ENCODE results near the gene S100A14. TPM values are rescaled to one million over a fixed set of nuclear protein-coding genes. Genes with fewer than 3 reads are reported as not detected.

S100A14 gene
- total and polyA plus RNA-seq, 2 of the 13 experiments (the other 11 are each of a cell fraction or from before 2014, with no cell fraction given) = 1.4 to 7.7 TPM

DNA sequence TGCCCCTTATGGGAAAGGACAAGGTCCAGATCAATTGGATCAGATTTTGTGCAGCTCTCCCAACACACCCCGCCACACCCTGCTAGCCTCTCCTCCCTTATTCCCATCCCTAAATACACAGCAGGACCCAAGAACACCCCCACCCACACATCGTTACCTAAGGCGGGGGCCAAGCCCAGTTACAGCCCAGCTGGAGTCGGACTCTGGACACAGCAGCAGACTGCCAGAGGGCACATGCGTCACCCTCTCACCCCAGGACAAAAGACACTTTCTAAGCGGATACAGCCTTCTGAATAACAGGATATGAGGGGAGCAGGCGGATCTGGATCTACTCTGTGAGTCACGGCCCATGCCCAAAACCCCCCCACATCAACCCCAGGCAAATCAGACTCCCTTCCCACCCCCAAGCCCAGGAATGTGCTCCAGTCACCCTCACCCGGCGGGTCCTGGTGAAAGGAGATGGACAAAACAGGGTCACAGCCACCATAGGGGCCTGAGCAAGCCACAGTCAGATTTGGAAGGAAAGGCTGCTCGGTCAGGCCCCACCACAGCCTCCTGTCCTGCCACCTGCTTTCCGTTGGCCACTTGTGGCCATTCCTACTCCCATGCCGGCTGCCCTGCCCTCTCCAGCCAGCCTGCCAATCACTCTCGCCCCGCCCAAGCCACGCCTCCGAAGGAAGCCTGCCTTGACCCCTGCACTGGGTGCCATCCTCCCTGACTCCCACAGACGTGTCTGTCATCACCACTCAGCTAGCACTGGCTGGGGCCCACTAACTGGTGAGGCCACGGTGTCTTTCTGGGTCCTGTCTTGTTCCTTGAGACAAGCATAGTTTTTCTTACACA is 7.2 kb downstream of the S100A14 start (continued):
- no peak; the same call in 1 of the 2 replicates for TF ChIP-seq NR1H2 (CRISPR knock-in tag; IDR thresholded peaks at IDR 0.05; ENCODE audit: borderline replicate concordance, low read depth)
- peak; percentile 24; the same call in 1 of the 2 replicates for TF ChIP-seq ZNF792 (CRISPR knock-in tag; IDR thresholded peaks at IDR 0.05)
- no peak for TF ChIP-seq HHEX (CRISPR knock-in tag; IDR thresholded peaks at IDR 0.05)
- TF ChIP-seq, protein P1, sequence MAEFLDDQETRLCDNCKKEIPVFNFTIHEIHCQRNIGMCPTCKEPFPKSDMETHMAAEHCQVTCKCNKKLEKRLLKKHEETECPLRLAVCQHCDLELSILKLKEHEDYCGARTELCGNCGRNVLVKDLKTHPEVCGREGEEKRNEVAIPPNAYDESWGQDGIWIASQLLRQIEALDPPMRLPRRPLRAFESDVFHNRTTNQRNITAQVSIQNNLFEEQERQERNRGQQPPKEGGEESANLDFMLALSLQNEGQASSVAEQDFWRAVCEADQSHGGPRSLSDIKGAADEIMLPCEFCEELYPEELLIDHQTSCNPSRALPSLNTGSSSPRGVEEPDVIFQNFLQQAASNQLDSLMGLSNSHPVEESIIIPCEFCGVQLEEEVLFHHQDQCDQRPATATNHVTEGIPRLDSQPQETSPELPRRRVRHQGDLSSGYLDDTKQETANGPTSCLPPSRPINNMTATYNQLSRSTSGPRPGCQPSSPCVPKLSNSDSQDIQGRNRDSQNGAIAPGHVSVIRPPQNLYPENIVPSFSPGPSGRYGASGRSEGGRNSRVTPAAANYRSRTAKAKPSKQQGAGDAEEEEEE (CRISPR knock-in tag; IDR thresholded peaks at IDR 0.05; ENCODE audit: borderline replicate concordance) = no peak
- no peak for TF ChIP-seq ZSCAN25 (CRISPR knock-in tag; IDR thresholded peaks at IDR 0.05)
- TF ChIP-seq, protein P2, sequence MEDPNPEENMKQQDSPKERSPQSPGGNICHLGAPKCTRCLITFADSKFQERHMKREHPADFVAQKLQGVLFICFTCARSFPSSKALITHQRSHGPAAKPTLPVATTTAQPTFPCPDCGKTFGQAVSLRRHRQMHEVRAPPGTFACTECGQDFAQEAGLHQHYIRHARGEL (CRISPR knock-in tag; IDR thresholded peaks at IDR 0.05) = no peak
- TF ChIP-seq PCBP2 (optimal IDR thresholded peaks at IDR 0.05; ENCODE audit: low read depth, low read length, poor library complexity, severe bottlenecking) = peak; percentile 18
- no peak for TF ChIP-seq ZFP36 (IDR thresholded peaks at IDR 0.05; ENCODE audit: borderline replicate concordance, low read depth, low read length, partially characterized antibody)
- TF ChIP-seq, protein P3, sequence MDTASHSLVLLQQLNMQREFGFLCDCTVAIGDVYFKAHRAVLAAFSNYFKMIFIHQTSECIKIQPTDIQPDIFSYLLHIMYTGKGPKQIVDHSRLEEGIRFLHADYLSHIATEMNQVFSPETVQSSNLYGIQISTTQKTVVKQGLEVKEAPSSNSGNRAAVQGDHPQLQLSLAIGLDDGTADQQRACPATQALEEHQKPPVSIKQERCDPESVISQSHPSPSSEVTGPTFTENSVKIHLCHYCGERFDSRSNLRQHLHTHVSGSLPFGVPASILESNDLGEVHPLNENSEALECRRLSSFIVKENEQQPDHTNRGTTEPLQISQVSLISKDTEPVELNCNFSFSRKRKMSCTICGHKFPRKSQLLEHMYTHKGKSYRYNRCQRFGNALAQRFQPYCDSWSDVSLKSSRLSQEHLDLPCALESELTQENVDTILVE (CRISPR knock-in tag; IDR thresholded peaks at IDR 0.05) = no peak
- TF ChIP-seq, protein P4, sequence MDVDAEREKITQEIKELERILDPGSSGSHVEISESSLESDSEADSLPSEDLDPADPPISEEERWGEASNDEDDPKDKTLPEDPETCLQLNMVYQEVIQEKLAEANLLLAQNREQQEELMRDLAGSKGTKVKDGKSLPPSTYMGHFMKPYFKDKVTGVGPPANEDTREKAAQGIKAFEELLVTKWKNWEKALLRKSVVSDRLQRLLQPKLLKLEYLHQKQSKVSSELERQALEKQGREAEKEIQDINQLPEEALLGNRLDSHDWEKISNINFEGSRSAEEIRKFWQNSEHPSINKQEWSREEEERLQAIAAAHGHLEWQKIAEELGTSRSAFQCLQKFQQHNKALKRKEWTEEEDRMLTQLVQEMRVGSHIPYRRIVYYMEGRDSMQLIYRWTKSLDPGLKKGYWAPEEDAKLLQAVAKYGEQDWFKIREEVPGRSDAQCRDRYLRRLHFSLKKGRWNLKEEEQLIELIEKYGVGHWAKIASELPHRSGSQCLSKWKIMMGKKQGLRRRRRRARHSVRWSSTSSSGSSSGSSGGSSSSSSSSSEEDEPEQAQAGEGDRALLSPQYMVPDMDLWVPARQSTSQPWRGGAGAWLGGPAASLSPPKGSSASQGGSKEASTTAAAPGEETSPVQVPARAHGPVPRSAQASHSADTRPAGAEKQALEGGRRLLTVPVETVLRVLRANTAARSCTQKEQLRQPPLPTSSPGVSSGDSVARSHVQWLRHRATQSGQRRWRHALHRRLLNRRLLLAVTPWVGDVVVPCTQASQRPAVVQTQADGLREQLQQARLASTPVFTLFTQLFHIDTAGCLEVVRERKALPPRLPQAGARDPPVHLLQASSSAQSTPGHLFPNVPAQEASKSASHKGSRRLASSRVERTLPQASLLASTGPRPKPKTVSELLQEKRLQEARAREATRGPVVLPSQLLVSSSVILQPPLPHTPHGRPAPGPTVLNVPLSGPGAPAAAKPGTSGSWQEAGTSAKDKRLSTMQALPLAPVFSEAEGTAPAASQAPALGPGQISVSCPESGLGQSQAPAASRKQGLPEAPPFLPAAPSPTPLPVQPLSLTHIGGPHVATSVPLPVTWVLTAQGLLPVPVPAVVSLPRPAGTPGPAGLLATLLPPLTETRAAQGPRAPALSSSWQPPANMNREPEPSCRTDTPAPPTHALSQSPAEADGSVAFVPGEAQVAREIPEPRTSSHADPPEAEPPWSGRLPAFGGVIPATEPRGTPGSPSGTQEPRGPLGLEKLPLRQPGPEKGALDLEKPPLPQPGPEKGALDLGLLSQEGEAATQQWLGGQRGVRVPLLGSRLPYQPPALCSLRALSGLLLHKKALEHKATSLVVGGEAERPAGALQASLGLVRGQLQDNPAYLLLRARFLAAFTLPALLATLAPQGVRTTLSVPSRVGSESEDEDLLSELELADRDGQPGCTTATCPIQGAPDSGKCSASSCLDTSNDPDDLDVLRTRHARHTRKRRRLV (CRISPR knock-in tag; IDR thresholded peaks at IDR 0.05) = no peak
- TF ChIP-seq, protein P5, sequence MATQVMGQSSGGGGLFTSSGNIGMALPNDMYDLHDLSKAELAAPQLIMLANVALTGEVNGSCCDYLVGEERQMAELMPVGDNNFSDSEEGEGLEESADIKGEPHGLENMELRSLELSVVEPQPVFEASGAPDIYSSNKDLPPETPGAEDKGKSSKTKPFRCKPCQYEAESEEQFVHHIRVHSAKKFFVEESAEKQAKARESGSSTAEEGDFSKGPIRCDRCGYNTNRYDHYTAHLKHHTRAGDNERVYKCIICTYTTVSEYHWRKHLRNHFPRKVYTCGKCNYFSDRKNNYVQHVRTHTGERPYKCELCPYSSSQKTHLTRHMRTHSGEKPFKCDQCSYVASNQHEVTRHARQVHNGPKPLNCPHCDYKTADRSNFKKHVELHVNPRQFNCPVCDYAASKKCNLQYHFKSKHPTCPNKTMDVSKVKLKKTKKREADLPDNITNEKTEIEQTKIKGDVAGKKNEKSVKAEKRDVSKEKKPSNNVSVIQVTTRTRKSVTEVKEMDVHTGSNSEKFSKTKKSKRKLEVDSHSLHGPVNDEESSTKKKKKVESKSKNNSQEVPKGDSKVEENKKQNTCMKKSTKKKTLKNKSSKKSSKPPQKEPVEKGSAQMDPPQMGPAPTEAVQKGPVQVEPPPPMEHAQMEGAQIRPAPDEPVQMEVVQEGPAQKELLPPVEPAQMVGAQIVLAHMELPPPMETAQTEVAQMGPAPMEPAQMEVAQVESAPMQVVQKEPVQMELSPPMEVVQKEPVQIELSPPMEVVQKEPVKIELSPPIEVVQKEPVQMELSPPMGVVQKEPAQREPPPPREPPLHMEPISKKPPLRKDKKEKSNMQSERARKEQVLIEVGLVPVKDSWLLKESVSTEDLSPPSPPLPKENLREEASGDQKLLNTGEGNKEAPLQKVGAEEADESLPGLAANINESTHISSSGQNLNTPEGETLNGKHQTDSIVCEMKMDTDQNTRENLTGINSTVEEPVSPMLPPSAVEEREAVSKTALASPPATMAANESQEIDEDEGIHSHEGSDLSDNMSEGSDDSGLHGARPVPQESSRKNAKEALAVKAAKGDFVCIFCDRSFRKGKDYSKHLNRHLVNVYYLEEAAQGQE (IDR thresholded peaks at IDR 0.05; ENCODE audit: borderline replicate concordance in 1 of 2, low read depth in 1 of 2, low read length in 2 of 2) = 0 out of 4 replicates have a peak, but pooled peaks of 1 of the 2 experiments have one; percentile 4
- no peak for TF ChIP-seq KLF15 (CRISPR knock-in tag; IDR thresholded peaks at IDR 0.05; ENCODE audit: borderline replicate concordance)
- TF ChIP-seq ARNT (IDR thresholded peaks at IDR 0.05) = no peak
- no peak for TF ChIP-seq NFKBIZ (CRISPR knock-in tag; IDR thresholded peaks at IDR 0.05)
- no peak for TF ChIP-seq ZZZ3 (CRISPR knock-in tag; IDR thresholded peaks at IDR 0.05; ENCODE audit: borderline replicate concordance)
- TF ChIP-seq GATA4 (IDR thresholded peaks at IDR 0.05; ENCODE audit: borderline replicate concordance, low read depth) = no peak

Measured in HepG2 (cell line).